GM12872 (cell line): Measurements from ENCODE around the gene SON.
A peak's percentile ranks its signal among the peaks of the same experiment; 100 is the strongest.

Experiments
- TF ChIP-seq, protein P1 (sequence below): IDR thresholded peaks from 3 replicates; pipeline ENCODE4 v1.5.1; 2011; ENCODE audit warnings: low read depth, mild to moderate bottlenecking, low read length, moderate library complexity; ENCODE audit not compliant: insufficient read depth

The SON gene

DNA sequence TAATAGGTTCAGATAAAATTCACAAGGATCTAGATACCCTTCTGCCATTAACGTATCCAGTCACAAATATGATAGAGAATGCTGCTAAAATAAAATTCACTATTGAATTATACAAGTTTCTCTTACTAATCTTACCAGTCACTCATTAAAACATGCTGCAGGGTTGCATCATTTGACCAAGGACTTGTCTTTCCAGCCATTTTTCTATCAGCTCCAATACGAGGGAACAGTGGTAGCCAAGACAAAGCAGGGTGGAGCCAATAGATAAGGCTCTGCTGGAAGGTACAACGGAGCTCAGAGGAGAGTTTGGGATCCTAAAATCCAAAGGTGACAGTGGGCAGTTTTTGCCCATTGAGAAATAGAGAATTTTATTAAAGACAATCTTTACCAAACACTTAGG is 41.6 kb downstream of the SON start:
- TF ChIP-seq, protein P1, sequence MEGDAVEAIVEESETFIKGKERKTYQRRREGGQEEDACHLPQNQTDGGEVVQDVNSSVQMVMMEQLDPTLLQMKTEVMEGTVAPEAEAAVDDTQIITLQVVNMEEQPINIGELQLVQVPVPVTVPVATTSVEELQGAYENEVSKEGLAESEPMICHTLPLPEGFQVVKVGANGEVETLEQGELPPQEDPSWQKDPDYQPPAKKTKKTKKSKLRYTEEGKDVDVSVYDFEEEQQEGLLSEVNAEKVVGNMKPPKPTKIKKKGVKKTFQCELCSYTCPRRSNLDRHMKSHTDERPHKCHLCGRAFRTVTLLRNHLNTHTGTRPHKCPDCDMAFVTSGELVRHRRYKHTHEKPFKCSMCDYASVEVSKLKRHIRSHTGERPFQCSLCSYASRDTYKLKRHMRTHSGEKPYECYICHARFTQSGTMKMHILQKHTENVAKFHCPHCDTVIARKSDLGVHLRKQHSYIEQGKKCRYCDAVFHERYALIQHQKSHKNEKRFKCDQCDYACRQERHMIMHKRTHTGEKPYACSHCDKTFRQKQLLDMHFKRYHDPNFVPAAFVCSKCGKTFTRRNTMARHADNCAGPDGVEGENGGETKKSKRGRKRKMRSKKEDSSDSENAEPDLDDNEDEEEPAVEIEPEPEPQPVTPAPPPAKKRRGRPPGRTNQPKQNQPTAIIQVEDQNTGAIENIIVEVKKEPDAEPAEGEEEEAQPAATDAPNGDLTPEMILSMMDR: no peak

DNA sequence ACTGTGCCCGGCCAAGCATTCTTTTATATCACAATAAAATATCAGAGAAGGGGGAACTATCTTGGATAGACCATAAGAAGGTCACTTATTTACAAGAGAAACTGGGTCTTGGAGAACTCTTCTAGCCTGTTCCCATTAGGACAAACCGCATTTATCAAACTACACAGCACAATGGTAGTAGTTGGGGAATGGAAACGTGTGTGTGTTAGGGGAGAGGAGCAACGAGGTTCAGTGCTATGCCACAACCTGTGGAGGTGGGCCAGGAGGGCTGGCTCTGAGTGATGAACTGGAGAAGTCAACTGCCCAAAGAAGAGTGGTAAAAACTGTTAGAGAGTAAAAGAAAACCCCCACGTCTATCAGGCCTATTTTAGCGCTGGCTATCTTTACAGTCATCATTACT is 44.1 kb downstream of the SON start:
- TF ChIP-seq, protein P1: no peak

DNA sequence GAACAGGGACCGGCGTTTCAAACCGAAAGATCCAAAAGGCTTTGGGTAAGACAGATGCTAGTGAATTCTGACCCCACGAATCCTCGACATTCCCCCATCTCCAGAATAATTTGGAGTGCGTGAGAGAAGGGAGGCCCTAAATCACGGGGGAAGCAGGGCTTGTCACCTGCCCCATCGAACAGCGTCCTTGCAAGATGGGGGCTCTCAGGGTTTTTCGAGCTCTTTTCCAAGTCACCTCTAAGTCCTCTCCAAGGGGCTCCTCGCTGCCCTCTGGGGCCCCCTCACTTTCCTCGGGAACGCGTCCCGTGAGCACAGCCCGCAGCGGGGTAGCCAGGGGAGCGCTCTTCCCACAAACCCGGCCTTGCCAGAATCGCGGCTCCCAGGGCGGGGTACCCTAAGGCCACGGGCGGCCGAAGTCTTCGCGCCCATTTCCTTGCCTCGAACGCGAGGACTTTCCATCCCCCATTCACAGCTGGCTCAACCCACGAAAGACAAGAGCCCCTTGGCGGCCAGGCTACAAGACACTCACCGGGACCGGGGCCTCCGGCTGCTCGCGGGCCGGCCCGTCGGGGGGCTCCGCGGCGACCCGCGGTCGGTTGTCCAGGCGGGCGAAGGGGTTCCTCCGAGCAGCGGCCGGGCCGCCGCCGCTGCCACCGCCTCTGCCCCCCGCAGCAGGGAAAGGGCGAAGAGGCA is 45.1 kb downstream of the SON start:
- TF ChIP-seq, protein P1: no peak

DNA sequence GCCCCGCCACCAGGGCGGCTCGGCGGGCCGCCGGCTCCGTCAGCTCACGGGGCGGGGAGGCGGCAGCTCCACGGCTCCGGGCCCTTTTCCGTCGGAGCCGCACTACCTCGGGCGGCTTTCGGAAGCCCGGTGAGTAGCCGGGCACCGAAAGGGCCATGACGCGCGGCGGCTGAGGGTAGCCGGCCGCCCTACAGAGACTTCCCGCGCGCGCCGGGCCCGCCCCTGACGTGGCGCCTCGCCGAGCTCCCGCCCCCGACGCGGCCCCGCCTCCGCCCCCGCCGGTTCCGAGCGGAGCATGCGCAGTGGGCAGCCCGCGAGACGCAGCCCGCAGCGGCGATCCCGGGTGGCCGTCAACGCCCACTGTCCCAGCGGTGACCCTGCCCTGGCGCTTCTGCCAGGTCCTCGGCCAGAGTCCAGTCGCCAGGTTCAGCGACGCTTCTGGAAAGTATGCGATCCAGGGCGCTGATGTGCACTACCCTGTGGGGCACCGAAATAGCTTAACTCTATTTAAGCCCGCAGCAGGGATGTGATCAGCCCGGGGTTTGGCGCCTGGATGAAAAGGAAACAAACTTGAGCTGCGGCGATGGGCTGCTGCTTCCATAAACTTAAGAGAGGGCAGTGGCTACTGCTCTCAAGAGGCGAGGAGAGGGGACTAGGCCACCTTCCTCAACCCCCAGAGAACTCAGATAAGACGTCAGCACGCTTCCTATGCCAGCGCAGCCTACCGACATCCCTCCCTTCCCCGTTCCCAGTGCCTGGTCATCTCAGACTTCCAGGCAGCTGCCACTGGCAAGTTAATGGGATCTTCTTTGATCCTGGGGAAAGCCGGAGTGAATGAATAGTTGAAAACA is 45.9 kb downstream of the SON start, which contains the start of gene DONSON:
TSS of gene DONSON (minus strand) at position 200 of the 851 bp plus-strand sequence. CDS start at position 157, 43 bp downstream.
- TF ChIP-seq, protein P1: peak; percentile 12; the same call in 1 of the 3 replicates

DNA sequence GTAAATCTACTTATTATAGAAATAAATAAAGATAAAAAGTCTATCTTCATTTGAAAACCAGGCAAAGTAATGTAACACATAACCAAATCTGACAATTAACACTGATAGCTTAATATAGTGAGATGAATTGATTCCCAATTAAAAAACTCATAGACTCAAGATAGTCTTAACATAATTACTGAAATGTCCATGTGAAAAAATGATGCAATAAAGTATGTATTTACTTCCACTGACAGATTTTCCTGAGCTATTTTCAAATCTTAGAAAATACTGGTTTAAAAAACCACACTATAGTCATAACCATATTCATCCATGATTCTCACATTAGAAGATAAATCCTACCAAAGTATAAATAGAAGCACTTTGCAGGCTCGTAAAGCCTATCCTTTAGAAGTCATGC is 55.2 kb downstream of the SON start:
- TF ChIP-seq, protein P1: no peak

DNA sequence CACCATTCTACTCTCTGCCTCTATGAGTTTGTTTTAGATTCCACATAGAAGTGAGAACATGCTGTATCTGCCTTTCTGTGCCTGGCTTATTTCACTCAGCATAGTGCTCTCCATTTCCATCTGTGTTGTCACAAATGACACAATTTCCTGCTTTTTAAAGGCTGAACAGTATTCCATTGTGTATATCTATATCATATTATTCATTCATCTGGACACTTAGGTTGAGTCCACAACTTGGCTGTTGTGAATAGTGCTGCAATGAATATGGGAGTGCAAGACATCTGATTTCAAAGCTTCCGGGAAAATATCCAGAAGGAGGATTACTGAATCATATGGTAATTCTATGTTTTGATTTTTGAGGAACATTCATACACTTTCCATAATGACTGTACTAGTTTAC is 65.7 kb downstream of the SON start:
- TF ChIP-seq, protein P1: no peak

DNA sequence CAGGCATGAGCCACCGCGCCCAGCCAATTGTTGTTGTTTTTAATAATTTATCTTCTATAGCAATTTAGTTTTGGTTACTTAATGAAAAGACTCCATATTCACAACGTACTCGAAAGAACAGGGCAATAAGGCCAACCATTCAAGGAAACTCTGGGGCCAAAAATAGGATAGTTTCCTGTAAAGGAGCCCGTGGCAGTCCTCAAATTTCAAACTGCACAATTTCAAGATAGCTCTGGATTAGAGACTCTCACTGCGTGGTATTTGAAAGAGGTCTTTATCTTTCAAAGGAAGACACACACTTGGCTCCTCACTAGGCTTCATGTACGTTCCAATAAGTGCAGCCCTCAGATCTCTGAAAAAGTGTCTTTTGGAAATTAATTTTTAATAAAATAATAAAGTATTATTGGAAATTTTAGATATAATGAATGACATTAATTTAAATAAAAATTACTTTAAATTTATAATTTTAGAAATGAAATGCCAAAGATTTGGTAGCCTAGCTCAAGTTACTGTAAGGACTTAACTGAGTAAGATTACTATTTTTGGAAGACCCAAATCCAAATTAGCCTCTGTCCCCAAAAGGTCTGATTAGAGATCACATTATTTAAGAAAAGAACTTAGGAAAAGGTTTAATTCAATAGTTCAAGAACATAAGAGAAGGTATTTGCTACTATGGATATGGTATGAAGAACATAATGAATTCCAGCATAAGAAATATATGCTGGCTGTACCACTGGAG is 68.3 kb downstream of the SON start:
- TF ChIP-seq, protein P1: no peak
